ENCODE measurements around the gene PPP2R5C. TPM values are rescaled to one million over a fixed set of nuclear protein-coding genes. Genes with fewer than 3 reads are reported as not detected.

Gene PPP2R5C
- total and polyA plus RNA-seq, 2 experiments from 2014 or later = 60.4 to 84.9 TPM

DNA sequence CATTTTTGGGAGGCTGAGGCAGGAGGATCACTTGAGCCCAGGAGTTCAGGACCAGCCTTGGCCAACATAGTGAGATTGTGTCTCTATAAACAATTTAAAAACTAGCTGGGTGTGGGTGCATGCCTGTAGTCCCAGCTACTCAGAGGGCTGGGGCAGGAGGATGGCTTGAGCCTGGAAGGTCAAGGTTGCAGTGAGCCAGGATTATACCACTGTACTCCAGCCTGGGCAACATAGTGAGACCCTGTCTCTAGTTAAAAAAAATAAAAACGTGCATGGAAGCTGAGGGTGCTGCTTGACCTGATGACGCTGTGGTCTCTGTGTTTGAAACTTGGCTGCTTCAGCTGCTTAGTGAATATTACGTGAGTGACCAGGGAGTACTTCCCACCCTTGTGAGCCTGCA lies 89.7 kb downstream of the PPP2R5C start:
- TF ChIP-seq, protein P1, sequence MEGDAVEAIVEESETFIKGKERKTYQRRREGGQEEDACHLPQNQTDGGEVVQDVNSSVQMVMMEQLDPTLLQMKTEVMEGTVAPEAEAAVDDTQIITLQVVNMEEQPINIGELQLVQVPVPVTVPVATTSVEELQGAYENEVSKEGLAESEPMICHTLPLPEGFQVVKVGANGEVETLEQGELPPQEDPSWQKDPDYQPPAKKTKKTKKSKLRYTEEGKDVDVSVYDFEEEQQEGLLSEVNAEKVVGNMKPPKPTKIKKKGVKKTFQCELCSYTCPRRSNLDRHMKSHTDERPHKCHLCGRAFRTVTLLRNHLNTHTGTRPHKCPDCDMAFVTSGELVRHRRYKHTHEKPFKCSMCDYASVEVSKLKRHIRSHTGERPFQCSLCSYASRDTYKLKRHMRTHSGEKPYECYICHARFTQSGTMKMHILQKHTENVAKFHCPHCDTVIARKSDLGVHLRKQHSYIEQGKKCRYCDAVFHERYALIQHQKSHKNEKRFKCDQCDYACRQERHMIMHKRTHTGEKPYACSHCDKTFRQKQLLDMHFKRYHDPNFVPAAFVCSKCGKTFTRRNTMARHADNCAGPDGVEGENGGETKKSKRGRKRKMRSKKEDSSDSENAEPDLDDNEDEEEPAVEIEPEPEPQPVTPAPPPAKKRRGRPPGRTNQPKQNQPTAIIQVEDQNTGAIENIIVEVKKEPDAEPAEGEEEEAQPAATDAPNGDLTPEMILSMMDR (IDR thresholded peaks at IDR 0.05; ENCODE audit: low read depth, low read length) = no peak
- H3K4me1 ChIP-seq (ENCODE audit: low read depth) = peaks cover 15% of the 10 kb centered on the region

DNA sequence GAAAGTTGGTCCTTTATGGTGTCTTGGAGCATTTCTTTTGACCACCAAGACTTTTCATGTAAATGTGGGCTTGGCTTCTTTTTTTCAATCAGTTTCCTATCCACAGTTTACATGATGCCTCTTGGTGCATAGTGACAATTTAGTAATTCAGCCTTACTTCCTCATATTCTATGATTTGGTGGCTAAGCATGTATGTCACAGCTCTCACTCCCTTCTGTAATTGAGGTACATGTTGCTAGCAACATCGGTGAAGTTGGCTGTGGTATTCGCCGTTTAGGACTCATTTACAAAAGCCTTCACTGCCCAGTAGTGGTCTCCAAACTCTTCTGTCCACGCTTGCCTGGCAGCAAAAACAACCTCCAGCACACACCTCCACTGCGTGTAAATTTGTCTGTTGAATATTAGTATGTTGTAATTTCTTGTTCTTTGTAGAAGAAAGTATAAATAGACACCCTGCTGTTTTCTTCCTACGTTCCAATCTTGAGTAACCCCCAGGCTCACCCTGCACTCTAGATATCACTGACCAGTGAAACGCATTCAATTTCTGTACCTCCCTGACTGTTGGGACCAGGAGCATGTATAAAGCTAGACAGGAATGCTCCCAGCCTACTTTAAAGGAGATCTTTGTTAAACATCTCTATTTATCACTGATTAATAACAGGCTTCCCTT lies 90.4 kb downstream of the PPP2R5C start:
- Histone ChIP-seq H3K4me3 (no peak overlapping the region), H3K36me3 (no peaks in the 10 kb centered on the region), H3K9me3 (ENCODE audit: low read depth) (no peaks in the 10 kb centered on the region), H3K4me1 (ENCODE audit: low read depth) (peaks cover 15% of the 10 kb centered on the region), H3K27ac (no peak overlapping the region), H3K27me3 (no peaks in the 10 kb centered on the region)
- TF ChIP-seq, protein P1 (IDR thresholded peaks at IDR 0.05; ENCODE audit: low read depth, low read length) = no peak
- no peak for DNase-seq (ENCODE audit: low read depth in 1 of 2, low spot score in 1 of 2)

More for the DNA sequence above, 89.7 kb downstream of the PPP2R5C start:
- Histone ChIP-seq H3K36me3 (no peaks in the 10 kb centered on the region), H3K4me3 (no peak overlapping the region), H3K27me3 (no peaks in the 10 kb centered on the region), H3K9me3 (ENCODE audit: low read depth) (no peaks in the 10 kb centered on the region), H3K27ac (no peak overlapping the region)
- no peak for DNase-seq (ENCODE audit: low read depth in 1 of 2, low spot score in 1 of 2)

DNA sequence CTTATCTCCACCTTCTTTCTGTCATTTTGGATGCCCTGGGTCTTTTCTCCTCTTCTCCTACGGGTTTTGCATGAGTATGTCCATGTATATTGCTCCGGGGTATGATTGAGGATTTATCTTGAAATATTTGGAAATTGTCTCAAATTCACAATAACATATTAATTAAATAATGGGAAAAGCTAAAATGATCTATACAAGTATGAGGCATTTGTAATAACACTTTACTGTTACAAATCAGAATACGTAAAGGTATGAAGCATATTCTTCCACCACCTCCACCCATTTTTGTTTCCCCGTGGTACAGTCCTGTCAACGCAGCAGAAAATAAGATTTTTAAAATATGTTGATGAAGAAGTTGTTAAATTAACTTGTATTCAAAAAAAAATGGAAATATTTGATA lies 91.3 kb downstream of the PPP2R5C start:
- TF ChIP-seq, protein P1 (IDR thresholded peaks at IDR 0.05; ENCODE audit: low read depth, low read length) = no peak
- Histone ChIP-seq H3K4me1 (ENCODE audit: low read depth) (peaks cover 15% of the 10 kb centered on the region), H3K27ac (no peak overlapping the region), H3K36me3 (no peaks in the 10 kb centered on the region), H3K27me3 (no peaks in the 10 kb centered on the region), H3K9me3 (ENCODE audit: low read depth) (no peaks in the 10 kb centered on the region), H3K4me3 (no peak overlapping the region)
- no peak for DNase-seq (ENCODE audit: low read depth in 1 of 2, low spot score in 1 of 2)

DNA sequence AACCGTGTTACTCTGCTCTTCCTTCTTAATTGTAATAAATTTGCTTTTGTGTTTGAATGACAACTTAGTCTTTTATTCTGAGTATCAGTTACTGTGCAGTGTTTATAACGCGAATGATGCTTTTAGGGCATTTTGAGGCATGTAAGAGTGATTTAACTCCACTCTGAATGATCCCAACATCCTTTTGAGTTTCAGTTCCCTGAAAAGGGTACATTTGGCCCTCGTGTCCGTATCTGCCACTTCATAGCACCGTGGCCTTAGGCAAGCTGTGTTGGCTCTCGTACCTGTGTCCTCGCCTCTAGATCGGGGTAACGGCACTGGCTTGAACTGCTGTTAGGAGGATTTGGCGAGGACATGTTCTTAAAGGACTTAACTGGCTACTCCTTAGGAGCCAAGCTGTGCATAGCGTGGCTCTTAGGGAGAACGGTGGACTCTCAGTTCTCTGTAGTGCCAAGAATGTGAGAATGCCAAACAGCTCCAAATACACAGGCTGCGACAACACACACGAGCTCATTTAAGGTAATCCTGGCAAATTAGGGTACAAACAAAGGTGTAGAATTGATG lies 92.0 kb downstream of the PPP2R5C start:
- Histone ChIP-seq H3K9me3 (ENCODE audit: low read depth) (no peaks in the 10 kb centered on the region), H3K36me3 (no peaks in the 10 kb centered on the region), H3K4me3 (no peak overlapping the region), H3K27ac (no peak overlapping the region), H3K27me3 (no peaks in the 10 kb centered on the region), H3K4me1 (ENCODE audit: low read depth) (peaks cover 18% of the 10 kb centered on the region)
- TF ChIP-seq, protein P1 (IDR thresholded peaks at IDR 0.05; ENCODE audit: low read depth, low read length) = no peak
- no peak for DNase-seq (ENCODE audit: low read depth in 1 of 2, low spot score in 1 of 2)

DNA sequence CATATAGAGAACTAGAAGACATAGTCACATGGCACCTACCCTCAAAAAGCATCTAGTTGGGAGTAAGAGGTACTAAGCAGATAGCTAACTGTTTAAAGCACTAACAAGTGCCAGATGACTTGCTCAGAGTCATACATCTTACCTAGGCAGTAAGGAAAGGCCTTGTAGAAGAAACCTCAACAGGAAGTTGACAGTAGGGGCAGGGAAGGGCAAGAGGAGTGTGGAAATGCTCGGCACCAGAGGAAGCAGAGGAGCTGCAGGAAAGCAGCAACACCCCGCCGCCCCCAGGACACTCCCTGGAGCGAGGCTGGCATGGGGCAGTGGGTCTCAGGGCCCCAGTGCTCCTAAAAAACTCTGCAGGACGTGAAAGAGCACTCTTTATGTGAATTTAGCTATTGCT lies 92.9 kb downstream of the PPP2R5C start:
- H3K9me3 ChIP-seq (ENCODE audit: low read depth) = no peaks in the 10 kb centered on the region
- TF ChIP-seq, protein P1 (IDR thresholded peaks at IDR 0.05; ENCODE audit: low read depth, low read length) = no peak
- no peak overlapping the region for H3K4me3 ChIP-seq
- H3K27ac ChIP-seq = no peak overlapping the region
- peaks cover 18% of the 10 kb centered on the region for H3K4me1 ChIP-seq (ENCODE audit: low read depth)
- peak in 1 of 2 donors; percentile 7 for DNase-seq (ENCODE audit: low read depth in 1 of 2, low spot score in 1 of 2)
- H3K27me3 ChIP-seq = no peaks in the 10 kb centered on the region
- no peaks in the 10 kb centered on the region for H3K36me3 ChIP-seq

Data from cardiac muscle cell (in vitro differentiated cells and primary cell).